ENCODE data around the gene OR11A1.

The OR11A1 gene

GRCh38 chr6:29456971-29457370, at the start of gene OR11A1, which contains the start of gene OR2H1:
OR11A1 (minus strand) TSS chr6:29457071; CDS start chr6:29427641, 29,430 bp downstream.
OR2H1 (plus strand) TSS chr6:29457155; CDS start chr6:29461770, 4,615 bp downstream.
- no peak for DNase-seq (ENCODE audit: low read depth)

- no peak for DNase-seq (ENCODE audit: low read depth)
Measured at GRCh38 chr6:29506446-29507067, 49.7 kb upstream of the OR11A1 start.

- DNase-seq (ENCODE audit: low read depth), result no peak
Measured at GRCh38 chr6:29505808-29506207, 48.9 kb upstream of the OR11A1 start.

GRCh38 chr6:29504961-29505360, 48.1 kb upstream of the OR11A1 start:
- DNase-seq (ENCODE audit: low read depth), result no peak

GRCh38 chr6:29502597-29502996, 45.7 kb upstream of the OR11A1 start:
- no peak for DNase-seq (ENCODE audit: low read depth)

- DNase-seq (ENCODE audit: low read depth), result no peak
Measured at GRCh38 chr6:29502181-29502580, 45.3 kb upstream of the OR11A1 start.

- DNase-seq (ENCODE audit: low read depth), result no peak
Measured at GRCh38 chr6:29501106-29501505, 44.2 kb upstream of the OR11A1 start.

GRCh38 chr6:29500594-29500993, 43.7 kb upstream of the OR11A1 start:
- DNase-seq (ENCODE audit: low read depth), result no peak

GRCh38 chr6:29499704-29500103, 42.8 kb upstream of the OR11A1 start:
- no peak for DNase-seq (ENCODE audit: low read depth)

- no peak for DNase-seq (ENCODE audit: low read depth)
Measured at GRCh38 chr6:29496961-29497360, 40.1 kb upstream of the OR11A1 start.

GRCh38 chr6:29495571-29495970, 38.7 kb upstream of the OR11A1 start:
- no peak for DNase-seq (ENCODE audit: low read depth)

- DNase-seq (ENCODE audit: low read depth), result no peak
Measured at GRCh38 chr6:29494131-29494530, 37.3 kb upstream of the OR11A1 start.

GRCh38 chr6:29493261-29493660, 36.4 kb upstream of the OR11A1 start:
- no peak for DNase-seq (ENCODE audit: low read depth)

- no peak for DNase-seq (ENCODE audit: low read depth)
Measured at GRCh38 chr6:29491574-29491973, 34.7 kb upstream of the OR11A1 start.

GRCh38 chr6:29490552-29490951, 33.7 kb upstream of the OR11A1 start:
- DNase-seq (ENCODE audit: low read depth), result no peak

GRCh38 chr6:29490055-29490454, 33.2 kb upstream of the OR11A1 start:
- DNase-seq (ENCODE audit: low read depth), result no peak

- DNase-seq (ENCODE audit: low read depth), result no peak
Measured at GRCh38 chr6:29489286-29489685, 32.4 kb upstream of the OR11A1 start.

- no peak for DNase-seq (ENCODE audit: low read depth)
Measured at GRCh38 chr6:29488874-29489273, 32.0 kb upstream of the OR11A1 start.

- no peak for DNase-seq (ENCODE audit: low read depth)
Measured at GRCh38 chr6:29487660-29488059, 30.8 kb upstream of the OR11A1 start, which contains the start of gene MAS1L. MAS1L (minus strand) TSS chr6:29487956; CDS start chr6:29487902, 54 bp downstream.

- no peak for DNase-seq (ENCODE audit: low read depth)
Measured at GRCh38 chr6:29487131-29487530, 30.3 kb upstream of the OR11A1 start.

- DNase-seq (ENCODE audit: low read depth), result no peak
Measured at GRCh38 chr6:29486577-29486976, 29.7 kb upstream of the OR11A1 start.

- no peak for DNase-seq (ENCODE audit: low read depth)
Measured at GRCh38 chr6:29483735-29484134, 26.9 kb upstream of the OR11A1 start.

- DNase-seq (ENCODE audit: low read depth), result no peak
Measured at GRCh38 chr6:29483186-29483585, 26.3 kb upstream of the OR11A1 start.

- no peak for DNase-seq (ENCODE audit: low read depth)
Measured at GRCh38 chr6:29479560-29479959, 22.7 kb upstream of the OR11A1 start.

Data from stimulated activated CD4-positive, alpha-beta T cell treated with anti-CD3 and anti-CD28 coated beads, Interleukin-2, amount 100 ng/mL, for 4 hours (primary cell).